Iris pigment epithelial cell (primary cell): ENCODE data around the gene LRMDA.
"Not testable (repeated sequence)": the region's sequence is repeated elsewhere in the genome, so short reads cannot be mapped to it uniquely, and the experiment has no call there.

Experiments used
- DNase-seq: peaks from one replicate; pipeline ENCODE4 v3.0.0-alpha.2; 2011; ENCODE audit warnings: low read depth

Gene LRMDA

DNA sequence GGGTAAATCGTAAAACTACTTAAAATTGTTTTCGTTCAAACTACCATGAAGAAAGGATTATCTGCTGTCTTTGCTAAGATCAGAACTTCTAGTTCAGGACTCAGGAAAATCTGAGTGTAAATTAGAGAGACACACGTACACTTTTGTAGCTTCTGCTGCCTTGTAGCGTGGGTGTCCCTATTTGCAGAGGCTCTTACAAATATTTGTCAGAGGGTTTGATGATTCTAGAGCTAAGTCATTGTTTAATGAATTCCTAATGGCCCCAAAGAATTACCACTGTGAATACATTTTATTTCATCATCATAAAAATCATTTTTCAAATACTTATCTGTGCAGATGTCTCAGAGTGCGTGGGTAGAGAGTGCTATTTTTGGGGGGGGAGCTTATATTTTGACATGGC, 314.9 kb downstream of the LRMDA start:
- DNase-seq = no peak

DNA sequence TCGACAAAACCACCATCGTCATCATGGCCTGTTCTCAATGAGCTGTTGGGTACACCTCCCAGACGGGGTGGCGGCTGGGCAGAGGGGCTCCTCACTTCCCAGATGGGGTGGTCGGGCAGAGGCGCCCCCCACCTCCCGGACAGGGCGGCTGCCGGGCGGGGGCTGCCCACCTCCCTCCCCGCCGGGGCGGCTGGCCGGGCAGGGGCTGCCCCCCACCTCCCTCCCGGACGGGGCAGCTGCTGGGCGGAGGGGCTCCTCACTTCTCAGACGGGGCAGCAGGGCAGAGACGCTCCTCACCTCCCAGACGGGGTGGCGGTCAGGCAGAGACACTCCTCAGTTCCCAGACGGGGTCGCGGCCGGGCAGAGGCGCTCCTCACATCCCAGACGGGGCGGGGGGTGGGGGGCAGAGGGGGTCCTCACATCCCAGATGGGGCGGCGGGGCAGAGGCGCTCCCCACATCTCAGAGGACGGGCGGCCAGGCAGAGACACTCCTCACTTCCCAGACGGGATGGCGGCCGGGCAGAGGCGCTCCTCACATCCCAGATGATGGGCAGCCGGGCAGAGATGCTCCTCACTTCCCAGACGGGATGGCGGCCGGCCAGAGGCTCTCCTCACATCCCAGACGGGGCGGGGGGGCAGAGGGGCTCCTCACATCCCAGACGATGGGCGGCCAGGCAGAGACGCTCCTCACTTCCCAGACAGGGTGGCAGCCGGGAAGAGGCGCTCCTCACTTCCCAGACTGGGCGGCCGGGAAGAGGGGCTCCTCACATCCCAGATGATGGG, 318.9 kb downstream of the LRMDA start:
- DNase-seq = not testable (repeated sequence)

DNA sequence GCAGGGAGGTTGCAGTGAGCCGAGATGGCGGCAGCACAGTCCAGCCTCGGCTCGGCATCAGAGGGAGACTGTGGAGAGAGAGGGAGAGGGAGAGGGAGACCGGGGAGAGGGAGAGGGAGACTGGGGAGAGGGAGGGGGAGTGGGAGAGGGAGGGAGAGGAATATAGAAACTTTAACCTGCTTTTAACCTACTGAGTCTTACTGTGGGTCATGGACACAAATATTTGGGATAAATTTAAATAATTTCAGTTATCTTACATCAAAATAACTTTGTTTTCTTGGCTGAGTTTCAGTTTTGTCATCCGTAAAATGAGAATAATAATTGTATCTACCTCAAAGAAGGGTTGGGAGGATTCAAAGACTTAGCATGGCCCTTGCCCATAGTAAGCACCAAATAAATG, 319.8 kb downstream of the LRMDA start:
- DNase-seq = no peak

DNA sequence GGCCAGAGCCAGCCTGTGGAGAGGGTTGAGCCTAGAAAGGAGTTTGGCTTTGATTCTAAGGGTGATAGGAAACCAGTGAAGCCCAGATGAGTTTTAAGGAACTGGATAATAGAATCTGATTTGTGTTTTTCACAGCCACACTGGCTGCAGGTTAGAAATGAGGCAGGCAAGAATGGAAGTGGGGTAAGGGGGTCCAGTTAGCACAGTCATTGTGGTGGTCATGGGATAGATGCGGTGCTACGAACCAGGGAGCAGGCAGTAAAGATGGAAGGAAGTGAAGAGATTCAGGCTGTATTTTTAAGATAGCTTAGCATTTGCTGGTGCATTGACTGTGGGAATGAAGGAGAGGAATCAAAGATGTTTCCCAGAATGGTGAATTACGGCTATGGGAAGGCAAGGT, 322.2 kb downstream of the LRMDA start:
- no peak for DNase-seq

DNA sequence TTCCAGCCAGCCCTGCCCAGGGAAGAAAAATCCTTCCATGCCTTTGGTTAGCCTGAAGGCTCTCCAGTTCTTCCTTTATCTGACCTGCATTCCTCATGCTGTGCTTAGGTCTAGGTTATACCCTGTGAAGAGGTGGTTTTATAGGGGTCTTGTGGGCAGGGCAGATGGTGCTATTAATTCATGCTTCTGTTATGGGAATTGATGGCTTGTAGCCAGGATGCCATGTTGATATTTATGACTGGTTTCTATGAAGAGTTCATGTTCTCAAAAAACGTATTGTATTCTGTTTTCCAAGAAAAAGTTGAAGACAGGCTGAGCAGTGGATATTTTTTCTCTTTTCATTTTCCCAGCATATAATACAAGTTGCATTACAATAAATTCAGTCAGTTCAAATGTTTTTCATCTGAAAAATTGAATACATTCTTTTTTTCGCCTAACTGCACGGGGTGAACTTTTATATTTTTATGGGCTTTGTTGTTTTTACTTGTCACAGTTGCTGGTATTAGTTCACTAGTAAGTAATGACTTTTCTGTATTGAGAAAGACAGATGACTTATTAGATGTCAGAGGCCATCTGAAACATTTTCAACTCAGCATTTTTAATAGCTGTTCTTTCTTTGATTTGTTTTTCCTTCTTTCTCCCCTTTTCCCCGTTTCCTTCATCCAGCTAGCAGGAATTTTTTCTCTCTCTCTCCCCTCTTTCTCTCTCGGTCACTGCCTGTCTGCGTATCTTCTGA, 322.8 kb downstream of the LRMDA start:
- no peak for DNase-seq

DNA sequence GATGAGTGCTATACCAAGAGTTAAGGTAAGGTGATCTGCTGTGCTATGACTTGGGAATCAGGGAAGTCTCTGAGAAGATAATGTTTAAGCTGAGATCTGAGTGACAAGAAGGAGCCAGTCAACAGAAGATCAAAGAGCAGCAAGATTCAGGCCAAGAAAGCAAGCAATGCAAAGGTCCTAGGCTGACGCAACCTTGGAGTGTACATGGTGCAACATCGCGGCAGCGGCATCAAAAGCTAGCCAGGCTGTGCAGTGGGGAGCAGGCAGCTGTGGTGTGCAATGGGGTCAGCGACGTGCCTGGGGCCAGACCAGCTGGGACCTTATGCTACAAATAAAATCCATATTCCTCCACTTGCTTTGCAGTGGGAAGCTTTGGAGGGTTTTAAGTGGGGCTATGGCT, 324.1 kb downstream of the LRMDA start:
- no peak for DNase-seq

DNA sequence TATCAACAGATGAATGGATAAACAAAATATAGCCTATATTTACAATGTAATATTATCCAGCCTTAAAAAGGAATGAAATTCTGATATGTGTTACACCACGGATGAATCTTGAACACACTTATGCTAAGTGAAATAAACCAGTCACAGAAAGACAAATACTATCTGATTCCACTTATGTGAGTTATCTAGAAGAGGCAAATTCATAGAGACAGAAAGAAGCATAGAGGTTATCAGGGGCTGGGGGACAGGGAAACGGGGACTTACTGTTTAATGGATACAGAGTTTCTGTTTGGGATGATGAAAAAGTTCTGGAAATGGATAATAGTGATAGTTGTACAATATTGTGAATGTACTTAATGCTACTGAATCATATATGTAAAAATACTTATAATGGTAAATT, 329.9 kb downstream of the LRMDA start:
- DNase-seq = no peak

DNA sequence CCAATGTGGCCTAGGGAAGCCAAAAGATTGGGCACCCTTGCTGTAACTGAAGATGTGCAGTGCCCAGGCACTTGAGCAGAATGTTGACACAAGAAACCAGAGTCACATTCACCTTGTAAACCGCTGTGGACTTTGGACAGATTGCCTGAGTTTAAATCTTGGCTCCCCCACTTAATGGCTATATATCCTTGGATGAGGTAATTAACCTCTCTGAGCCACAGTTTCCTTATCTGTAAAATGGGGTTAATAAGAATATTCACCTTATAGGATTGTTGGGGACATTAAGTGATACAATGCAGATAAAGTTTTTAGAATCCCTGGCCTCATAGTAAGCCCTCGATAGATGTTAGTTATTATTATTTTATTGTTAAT, 331.0 kb downstream of the LRMDA start:
- no peak for DNase-seq

DNA sequence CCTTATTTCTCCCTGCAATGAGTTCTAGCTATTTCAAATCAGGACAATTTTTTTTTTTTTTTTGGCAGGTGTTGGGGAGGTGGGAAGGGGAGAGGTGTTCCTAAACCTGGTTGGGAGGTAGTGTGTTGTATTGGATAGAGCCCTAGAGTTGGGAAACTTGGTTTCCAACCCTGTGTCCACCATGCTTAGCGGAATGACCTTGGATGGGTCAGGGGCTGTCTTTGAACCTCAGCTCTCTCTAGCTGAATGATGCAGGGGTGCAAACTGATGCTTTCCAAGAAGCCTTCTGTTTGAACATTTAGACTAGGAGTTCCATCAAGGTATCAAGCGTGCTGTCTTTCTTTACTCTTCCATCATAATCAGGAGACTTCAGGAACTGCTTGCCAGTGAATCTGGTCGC, 332.2 kb downstream of the LRMDA start:
- no peak for DNase-seq

DNA sequence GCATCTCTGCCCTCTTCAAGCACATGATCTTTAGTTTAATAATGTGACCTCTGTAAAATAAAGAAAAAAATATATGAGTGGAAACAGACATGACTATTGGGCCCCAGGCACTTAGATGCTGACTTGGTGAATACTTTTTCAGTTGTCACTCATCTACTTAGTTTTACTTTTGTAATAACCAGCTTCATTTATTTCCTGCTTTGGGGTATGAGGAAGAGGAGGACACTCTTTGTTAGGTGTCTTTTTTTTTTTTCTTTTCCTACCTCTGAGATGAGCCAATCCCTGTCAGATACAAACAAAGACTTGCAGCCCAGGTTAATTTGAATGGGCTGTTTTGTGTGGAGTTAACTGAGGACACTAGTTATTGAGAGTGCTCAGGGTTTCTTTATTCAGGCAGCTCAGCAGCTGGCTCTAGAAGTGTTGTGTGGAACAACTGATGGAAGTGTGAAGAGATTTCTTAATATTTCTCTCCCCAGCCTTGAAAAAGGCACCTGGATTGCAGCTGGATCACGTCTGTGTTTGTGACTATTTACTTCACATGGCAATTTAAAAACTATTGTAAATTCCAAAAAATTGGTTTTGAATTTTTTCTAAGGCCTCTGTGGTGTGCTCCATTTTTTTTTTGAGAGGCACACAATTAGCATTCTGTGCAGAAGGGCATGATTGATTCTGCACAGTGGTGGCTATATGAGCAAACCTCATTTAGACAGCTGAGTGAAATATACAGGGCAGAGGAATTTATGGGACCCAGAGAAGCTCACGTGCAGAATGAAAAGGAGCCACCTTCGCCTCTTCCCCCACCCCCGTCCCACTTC, 333.8 kb downstream of the LRMDA start:
- DNase-seq = no peak

DNA sequence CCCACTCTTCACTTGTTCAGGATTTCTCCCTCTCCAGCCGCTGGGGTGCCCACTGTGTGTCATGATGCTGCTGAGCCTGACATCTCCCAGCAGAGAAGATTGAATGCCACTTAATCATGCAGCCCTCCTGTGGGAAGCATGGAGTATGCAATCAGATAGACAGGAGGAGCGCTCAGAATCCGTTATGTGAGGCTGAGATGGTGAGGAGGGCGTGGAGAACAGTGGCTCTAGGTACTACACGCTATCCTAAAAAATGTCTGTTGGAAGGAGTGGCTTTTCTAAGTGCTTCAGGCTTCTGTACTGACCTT, 334.3 kb downstream of the LRMDA start:
- DNase-seq = no peak

DNA sequence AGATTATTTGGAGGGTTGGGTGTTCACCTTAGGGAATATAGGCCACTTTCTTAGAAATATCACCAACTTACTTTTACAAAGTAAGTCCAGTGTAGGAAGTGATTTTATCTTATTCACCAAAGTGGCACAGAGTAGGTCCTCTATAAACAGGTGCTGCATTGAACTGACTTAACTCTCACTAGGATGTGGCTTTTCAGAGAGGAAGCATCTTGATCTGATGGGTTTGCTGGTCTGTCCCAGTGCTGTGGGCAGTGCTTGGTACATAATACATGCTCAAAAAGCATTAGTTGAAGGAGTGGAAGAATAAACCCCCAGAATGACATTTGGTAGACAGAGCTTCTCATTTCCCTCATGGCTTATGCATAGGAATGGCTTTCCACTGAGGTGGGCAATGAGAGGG, 334.7 kb downstream of the LRMDA start:
- DNase-seq = no peak

DNA sequence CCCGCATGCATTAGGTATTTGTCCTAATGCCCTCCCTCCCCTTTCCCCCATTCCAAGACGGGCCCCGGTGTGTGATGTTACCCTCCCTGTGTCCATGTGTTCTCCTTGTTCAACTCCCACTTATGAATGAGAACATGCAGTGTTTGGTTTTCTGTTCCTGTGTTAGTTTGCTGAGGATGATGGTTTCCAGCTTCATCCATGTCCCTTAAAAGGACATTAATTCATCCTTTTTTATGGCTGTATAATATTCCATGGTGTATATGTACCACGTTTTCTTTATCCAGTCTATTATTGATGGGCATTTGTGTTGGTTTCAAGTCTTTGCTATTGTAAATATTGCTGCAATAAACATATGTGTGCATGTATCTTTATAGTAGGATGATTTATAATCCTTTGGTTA, 335.3 kb downstream of the LRMDA start:
- DNase-seq = not testable (repeated sequence)

DNA sequence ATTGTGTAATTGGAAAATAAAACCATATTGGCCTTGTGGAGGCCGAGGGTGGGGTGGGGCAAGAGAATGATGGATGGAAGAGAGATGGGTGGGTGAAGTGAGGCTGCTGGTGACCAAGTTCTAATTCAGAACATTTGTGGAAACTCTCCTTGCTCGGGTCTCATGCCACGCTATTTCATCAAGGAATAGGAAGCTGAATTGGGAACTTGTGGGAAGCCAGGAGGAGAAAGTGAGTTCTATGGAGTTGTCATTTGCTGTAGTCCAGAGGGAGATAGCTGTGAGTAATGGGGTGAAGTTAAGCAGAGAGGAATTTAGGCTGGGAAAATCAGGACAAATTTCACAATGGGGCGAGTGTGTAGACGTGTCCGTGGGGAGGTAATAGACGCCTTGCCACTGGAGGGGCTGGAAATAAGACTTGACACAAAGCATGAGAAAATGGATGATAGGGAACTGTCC, 339.2 kb downstream of the LRMDA start:
- DNase-seq = no peak

DNA sequence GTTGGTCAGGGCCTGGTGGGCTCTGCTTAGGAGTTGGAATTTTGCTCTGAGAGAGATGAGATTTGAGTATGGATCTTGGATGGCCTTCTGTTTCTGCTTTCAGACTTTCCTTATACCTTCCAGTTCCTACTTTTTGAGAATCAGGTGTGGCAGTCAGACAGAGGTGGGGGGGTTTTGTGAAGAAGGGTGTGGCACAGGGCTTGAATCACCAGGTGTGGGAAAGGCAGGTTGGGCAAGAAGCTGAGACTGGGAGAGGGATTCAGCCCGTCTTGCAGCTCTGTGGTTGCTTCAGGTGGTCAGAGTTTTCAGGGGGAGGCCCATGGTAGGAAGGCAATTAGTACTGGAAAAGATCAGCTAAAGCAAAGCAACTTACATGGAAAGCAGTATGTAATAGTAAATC, 340.2 kb downstream of the LRMDA start:
- DNase-seq = no peak

DNA sequence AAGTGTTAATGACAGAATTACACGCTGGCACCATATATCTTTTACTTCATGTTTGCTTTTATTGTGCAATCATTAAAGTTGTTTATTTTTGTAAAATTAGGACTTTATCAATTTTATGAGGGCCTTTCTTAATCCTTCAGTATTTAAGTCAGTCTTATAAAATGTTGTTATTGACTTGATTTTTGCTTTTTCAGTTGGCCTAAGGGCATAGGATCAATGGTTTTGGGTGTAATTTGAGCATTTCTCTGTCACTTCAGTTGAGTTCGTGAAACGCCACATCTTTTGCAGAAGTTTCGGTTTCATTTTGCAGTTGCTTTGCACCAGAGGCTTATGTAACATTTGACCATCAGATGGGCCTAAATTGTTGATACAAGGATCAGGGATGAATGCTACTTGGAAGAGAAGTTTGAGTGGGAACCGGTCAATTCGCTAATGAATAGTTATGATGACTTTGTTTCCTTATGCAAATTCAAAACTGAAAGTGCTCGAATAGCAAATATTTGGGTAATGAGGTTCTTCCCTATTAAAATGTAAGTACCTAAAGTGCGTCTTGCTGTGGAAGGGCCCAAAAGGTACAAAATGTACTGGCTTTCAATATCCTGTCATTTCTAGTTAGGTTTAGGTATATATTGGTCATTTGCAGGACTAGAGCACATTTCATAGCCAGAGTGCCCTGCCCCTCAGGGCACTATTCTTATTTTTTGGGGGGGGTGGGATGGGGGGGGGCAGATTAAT, 340.9 kb downstream of the LRMDA start:
- DNase-seq = peak; percentile 67

DNA sequence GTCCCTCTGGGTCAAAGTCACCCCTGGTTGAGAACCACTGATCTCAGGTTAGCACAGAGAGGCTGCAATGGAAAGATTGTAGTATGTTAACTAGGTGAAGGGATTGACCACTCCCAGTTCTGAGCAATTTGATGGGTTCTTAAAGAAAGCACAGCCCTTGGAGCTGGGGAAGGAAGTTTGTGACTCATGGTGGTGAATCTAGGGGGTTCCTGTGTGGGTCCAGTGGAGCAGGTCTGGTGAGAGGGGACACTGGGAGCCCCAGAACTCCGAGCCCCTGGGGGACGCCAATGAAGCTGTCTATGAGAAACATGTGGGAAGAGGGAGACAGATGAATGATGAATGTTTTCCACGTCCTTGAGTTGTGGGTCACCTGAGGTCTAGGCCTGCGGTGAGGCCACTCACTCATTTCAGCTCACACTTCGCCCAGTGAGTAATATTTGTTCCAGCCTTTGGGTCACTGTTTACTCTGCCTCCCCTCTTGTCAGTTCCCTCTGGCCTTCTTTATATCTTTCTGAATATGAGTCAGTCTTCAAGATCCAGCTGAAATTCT, 341.9 kb downstream of the LRMDA start:
- peak; percentile 91 for DNase-seq

DNA sequence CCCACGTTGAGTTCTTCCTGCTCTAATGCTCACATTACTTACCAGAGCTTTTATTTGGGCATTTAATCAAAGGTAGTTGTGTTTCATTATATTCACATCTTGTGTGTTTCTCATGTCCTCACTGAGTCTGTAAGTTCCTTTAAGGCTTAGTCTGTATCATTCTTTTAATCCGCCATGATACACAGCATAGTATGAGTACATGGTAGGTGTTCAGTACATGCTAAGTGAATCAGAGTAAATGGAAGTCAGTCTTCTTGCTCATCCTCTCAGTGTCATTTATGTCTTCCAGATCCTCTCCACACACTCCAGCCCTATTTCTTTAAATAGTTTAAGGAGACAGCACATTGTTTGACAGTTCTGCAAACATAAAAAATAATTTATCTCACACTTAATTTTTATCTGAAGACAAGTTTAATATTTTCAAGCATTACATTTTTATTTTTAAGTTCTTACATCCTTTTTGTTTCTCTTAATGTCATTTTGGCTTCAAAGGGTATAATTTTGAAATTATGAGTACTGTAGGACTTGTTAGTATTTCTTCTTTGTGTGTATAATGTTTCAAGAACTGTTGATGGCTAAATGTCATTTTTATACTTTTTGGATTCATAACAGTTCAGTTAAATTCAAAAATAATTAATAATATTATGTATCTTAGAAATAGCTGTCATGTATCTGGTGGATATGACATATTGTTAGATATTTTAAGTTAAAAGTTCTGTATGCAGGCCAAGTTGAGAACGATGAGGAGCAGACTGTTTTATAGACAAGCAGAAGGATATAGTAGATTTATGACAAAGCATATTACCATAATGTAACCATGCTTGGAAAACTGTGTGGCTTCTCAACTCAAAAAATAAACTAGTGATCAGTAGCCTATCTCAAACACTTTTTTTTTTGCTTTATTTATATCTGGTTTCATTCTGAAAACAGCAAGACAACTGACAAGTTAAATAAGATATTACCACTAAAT, 342.7 kb downstream of the LRMDA start:
- no peak for DNase-seq

DNA sequence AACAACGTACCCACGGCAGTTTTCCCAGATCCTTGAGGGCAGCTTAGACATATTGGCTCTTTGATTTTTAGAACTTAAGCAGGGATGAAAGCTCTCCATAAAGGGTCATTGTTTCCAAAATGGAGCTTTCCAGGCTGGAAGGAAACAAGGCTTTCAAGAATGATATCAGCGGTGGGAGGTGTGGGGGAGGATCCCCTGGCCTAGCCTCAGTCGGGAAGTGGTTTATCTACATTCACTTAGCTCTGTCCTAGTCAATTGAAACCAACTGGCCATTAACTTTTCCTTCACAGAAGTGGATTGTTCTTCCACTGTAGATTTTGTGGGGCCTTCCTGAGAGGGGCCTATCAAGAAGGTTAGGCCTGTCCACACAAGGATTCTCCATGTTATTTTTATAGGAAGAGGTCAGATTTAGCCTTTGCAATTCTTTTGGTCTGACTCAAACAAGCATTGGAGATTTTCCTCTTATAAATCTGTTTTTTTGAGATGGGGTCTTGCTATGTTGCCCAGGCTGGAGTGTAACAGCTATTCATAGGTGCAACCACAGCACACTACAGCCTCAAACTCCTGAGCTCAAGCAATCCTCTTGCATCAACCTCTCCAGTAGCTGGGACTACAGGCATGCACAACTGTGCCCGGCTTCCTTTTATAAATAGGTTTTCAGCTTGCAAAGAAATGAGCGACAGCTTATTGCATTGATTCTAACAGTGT, 343.5 kb downstream of the LRMDA start:
- no peak for DNase-seq
